HG03342 (cell line): ENCODE data around the gene NUDT16.

ENCODE experiments used
- ATAC-seq: cut with Tn5 transposase; IDR thresholded peaks from one replicate; pipeline ENCODE4 v1.9.1; 2021; ENCODE audit warnings: mild to moderate bottlenecking, moderate library complexity; ENCODE audit not compliant: unreplicated experiment

Gene NUDT16

GRCh38 chr3:131435000-131435399 lies 53.4 kb downstream of the NUDT16 start:
- no peak for ATAC-seq
